GM12878 (cell line): ENCODE results near the gene PITPNC1.

Source experiments
- ASH2L ChIP-seq: fragments of 300-600, 200-600 bp; sonication (generic); IDR thresholded peaks from 2 replicates; pipeline ENCODE4 v1.6.1; 2017; ENCODE audit warnings: low read depth, mild to moderate bottlenecking, borderline replicate concordance
- CREB1 ChIP-seq: IDR thresholded peaks from 2 replicates; pipeline ENCODE4 v1.6.1; 2012; ENCODE audit warnings: low read depth, mild to moderate bottlenecking, inconsistent platforms
- TAF1 ChIP-seq: IDR thresholded peaks from 2 replicates; pipeline ENCODE4 v1.6.1; 2011; ENCODE audit warnings: mild to moderate bottlenecking, low read depth, low read length, borderline replicate concordance
- TCF12 ChIP-seq: IDR thresholded peaks from 2 replicates; pipeline ENCODE4 v1.6.1; 2011; ENCODE audit warnings: low read depth, mild to moderate bottlenecking, low read length
- TCF7 ChIP-seq: IDR thresholded peaks from 2 replicates; pipeline ENCODE4 v1.6.1; 2014; ENCODE audit warnings: antibody characterized with exemption, borderline replicate concordance
- YY1 ChIP-seq: IDR thresholded peaks from 2 replicates; pipeline ENCODE4 v1.6.1; 2011; ENCODE audit warnings: low read depth, mild to moderate bottlenecking, low read length
- ZSCAN29 ChIP-seq: fragments of 450-650 bp; IDR thresholded peaks from 2 replicates; pipeline ENCODE4 v1.6.1; 2017; ENCODE audit warnings: mild to moderate bottlenecking, moderate library complexity
- TF ChIP-seq, protein P1 (sequence below): IDR thresholded peaks from 2 replicates; pipeline ENCODE4 v1.6.1; 2012; ENCODE audit warnings: low read depth, low read length, improper control_type of control experiment
- TF ChIP-seq, protein P2 (sequence below): IDR thresholded peaks from 2 replicates; pipeline ENCODE4 v1.6.1; 2012; ENCODE audit warnings: mild to moderate bottlenecking, low read depth, low read length

DNA sequence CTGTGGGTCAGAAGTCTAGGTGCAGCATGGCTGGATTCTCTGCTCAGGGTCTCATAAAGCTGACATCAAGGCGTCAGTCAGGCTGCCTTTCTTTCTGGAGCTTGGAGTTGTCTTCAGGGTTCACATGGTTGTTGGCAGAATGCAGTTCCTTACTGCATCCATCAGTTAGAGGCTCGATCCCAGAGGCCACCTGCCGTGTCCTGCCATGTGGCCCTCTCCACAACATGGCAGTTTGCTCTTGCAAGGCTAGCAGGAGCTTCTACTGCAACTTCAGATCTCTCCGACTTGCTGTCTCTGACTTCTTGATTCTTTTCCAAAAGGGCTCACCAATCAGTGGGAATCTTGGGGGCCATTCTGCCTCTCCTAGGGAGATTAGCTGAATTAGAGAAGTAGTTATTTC, 11.9 kb downstream of the PITPNC1 start:
- TF ChIP-seq TAF1 (no peak), ASH2L (no peak), ZSCAN29 (no peak), TCF12 (no peak), TCF7 (no peak), YY1 (no peak), CREB1 (no peak)
- TF ChIP-seq, protein P1, sequence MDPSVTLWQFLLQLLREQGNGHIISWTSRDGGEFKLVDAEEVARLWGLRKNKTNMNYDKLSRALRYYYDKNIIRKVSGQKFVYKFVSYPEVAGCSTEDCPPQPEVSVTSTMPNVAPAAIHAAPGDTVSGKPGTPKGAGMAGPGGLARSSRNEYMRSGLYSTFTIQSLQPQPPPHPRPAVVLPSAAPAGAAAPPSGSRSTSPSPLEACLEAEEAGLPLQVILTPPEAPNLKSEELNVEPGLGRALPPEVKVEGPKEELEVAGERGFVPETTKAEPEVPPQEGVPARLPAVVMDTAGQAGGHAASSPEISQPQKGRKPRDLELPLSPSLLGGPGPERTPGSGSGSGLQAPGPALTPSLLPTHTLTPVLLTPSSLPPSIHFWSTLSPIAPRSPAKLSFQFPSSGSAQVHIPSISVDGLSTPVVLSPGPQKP, result no peak
- TF ChIP-seq, protein P2, sequence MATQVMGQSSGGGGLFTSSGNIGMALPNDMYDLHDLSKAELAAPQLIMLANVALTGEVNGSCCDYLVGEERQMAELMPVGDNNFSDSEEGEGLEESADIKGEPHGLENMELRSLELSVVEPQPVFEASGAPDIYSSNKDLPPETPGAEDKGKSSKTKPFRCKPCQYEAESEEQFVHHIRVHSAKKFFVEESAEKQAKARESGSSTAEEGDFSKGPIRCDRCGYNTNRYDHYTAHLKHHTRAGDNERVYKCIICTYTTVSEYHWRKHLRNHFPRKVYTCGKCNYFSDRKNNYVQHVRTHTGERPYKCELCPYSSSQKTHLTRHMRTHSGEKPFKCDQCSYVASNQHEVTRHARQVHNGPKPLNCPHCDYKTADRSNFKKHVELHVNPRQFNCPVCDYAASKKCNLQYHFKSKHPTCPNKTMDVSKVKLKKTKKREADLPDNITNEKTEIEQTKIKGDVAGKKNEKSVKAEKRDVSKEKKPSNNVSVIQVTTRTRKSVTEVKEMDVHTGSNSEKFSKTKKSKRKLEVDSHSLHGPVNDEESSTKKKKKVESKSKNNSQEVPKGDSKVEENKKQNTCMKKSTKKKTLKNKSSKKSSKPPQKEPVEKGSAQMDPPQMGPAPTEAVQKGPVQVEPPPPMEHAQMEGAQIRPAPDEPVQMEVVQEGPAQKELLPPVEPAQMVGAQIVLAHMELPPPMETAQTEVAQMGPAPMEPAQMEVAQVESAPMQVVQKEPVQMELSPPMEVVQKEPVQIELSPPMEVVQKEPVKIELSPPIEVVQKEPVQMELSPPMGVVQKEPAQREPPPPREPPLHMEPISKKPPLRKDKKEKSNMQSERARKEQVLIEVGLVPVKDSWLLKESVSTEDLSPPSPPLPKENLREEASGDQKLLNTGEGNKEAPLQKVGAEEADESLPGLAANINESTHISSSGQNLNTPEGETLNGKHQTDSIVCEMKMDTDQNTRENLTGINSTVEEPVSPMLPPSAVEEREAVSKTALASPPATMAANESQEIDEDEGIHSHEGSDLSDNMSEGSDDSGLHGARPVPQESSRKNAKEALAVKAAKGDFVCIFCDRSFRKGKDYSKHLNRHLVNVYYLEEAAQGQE, result no peak
